Urothelium cell line (cell line): ENCODE measurements around the gene LDLRAD4.
A peak's percentile ranks its signal among the peaks of the same experiment; 100 is the strongest.

ENCODE experiments used
- DNase-seq: peaks from one replicate; pipeline ENCODE4 v3.0.0; 2011; ENCODE audit warnings: low spot score, mixed read lengths
- FAIRE-seq: peaks from 2 replicates; lab custom pipeline; 2011; peaks lifted over from hg19 to GRCh38; lab: Jason Lieb, UNC

Gene LDLRAD4

DNA sequence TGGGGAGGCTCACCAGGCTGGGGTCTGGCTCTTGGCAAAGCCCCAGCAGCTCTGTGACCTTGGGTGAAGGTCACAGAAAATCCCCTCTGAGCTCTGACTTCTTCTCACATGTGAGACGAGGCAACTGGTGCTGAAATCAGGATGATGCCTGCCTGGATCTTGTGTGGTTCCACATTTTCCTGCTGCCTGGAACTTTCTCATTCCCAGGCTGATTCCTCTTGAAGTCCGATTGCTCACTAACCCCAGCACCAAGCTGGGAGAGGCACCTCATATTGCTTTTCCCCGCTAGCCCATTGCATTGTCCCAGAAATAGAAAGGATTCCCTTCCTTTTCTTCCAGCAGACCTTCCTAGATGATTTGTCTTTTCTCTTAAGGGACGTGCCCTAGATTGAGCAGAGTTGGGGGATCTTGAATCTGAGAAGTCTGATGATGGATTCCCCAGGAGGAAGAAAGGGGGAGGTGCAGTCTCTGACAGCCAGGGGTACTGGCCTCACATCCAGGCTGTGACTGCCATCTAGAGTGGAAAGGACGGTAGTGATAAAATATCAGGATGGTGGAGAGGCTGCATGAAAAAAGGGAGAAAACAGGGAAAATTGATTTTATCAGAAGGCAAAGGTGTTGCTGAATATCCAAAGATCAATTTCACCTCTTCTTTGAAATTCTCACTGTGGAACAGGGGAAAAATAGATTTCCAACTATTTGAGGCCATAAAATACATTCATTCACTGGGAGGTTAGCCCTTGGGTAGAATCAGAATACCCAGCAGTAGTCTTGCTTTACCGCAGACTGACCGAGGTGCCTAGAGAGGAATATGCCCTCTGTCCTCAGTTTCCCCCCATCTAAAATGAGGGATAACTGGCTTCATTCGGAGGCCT is 411.5 kb downstream of the LDLRAD4 start:
- FAIRE-seq = peak; percentile 95
- peak; percentile 95 for DNase-seq

- DNase-seq (no peak), FAIRE-seq (no peak)
Measured at GRCh38 chr18:13630716-13631268, 412.2 kb downstream of the LDLRAD4 start.

DNA sequence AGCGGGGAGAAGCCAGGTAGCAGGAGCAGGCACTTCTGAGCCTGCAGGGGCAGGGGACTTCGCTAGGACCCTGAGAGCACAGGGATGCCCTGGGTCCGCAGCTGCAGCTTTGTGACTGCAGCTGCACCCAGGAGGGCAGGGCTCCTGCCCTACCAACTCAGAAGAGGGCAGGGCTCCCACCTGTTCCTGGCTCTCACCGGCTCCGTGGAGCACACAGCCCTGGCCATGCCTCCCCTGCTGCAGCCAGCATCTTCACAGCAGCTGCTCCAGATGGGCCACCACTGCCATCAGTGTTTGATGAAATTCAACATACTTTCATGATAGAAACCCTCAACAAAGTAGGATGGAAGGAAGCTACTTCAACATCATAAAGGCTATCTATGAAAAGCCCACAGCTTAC is 415.1 kb downstream of the LDLRAD4 start:
- FAIRE-seq (peak; percentile 90), DNase-seq (no peak)

DNA sequence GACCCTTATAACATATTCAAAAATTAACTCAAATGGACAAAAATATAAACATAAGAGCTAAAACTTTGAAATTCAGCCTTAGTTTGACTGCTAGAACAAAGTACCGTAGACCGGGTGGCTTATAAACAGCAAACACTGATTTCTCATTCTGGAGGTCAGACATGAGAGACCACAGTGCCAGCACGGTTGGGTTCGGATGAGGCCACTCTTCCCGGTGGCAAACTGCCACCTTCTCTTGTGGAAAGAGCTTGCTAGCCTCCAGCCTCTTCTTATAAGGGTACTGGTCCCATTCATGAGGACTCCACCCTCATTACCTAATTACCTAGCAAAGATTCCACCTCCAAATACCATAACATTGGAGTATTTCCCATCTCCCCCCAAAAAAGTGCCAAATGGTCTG is 416.5 kb downstream of the LDLRAD4 start:
- peak; percentile 67 for FAIRE-seq

GRCh38 chr18:13638719-13639595 is 420.4 kb downstream of the LDLRAD4 start:
- DNase-seq (no peak), FAIRE-seq (peak; percentile 84)

More for the DNA sequence above, 416.5 kb downstream of the LDLRAD4 start:
- DNase-seq = no peak

GRCh38 chr18:13640266-13640860 is 421.8 kb downstream of the LDLRAD4 start:
- FAIRE-seq (peak; percentile 30), DNase-seq (no peak)

GRCh38 chr18:13641551-13642439 is 423.2 kb downstream of the LDLRAD4 start:
- DNase-seq = no peak
- no peak for FAIRE-seq

GRCh38 chr18:13642440-13642827 is 423.9 kb downstream of the LDLRAD4 start:
- FAIRE-seq (peak; percentile 32), DNase-seq (no peak)

GRCh38 chr18:13643261-13643751 is 424.7 kb downstream of the LDLRAD4 start:
- no peak for DNase-seq
- no peak for FAIRE-seq

- FAIRE-seq = peak; percentile 82
- DNase-seq = no peak
Measured at GRCh38 chr18:13645093-13645492, 426.5 kb downstream of the LDLRAD4 start.

DNA sequence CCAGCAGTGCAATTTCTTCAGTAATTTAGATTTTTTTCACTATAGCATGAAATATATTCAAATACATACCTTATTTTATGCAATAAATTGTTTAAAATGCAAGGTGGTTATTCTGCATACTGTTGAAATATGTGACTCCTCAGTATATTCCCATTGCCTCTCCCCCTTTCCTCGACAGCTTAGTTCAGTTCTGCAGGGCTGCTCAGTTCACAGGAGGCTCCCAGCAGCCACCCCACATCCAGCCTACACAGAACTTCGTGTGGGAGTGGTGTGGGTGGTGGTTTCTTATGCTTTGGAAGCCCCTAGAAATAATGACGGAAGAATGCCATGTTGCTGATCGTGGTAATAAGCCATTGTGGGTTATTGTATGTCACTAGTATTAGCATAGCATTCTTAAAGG is 428.1 kb downstream of the LDLRAD4 start:
- FAIRE-seq (peak; percentile 42), DNase-seq (no peak)

GRCh38 chr18:13647761-13648160 is 429.2 kb downstream of the LDLRAD4 start:
- no peak for DNase-seq
- peak; percentile 86 for FAIRE-seq

GRCh38 chr18:13649397-13650390 is 431.1 kb downstream of the LDLRAD4 start:
- DNase-seq = no peak

GRCh38 chr18:13653746-13654433 is 435.3 kb downstream of the LDLRAD4 start:
- peak; percentile 95 for FAIRE-seq
- no peak for DNase-seq

More at GRCh38 chr18:13649397-13650390, 431.1 kb downstream of the LDLRAD4 start:
- peak; percentile 91 for FAIRE-seq

DNA sequence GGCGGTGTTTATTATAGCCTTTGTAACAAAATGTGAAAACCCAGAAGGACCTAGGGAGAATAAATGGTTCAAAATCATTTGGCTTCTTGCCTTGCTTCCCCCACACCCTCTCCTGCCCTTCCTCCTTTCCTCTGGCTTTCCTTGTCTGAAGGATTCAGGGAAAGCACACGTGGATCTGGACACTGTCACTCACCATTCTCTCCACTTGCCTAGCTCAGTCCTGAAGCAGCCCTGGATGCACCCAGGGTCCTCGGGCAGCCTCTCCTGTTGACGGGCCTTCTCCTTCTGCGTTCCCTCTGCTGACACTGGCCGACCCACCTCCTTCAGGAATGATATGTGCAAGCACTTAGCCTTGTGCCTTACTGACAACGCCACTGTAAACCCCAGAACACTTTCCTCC is 439.4 kb downstream of the LDLRAD4 start:
- DNase-seq = no peak
- no peak for FAIRE-seq

DNA sequence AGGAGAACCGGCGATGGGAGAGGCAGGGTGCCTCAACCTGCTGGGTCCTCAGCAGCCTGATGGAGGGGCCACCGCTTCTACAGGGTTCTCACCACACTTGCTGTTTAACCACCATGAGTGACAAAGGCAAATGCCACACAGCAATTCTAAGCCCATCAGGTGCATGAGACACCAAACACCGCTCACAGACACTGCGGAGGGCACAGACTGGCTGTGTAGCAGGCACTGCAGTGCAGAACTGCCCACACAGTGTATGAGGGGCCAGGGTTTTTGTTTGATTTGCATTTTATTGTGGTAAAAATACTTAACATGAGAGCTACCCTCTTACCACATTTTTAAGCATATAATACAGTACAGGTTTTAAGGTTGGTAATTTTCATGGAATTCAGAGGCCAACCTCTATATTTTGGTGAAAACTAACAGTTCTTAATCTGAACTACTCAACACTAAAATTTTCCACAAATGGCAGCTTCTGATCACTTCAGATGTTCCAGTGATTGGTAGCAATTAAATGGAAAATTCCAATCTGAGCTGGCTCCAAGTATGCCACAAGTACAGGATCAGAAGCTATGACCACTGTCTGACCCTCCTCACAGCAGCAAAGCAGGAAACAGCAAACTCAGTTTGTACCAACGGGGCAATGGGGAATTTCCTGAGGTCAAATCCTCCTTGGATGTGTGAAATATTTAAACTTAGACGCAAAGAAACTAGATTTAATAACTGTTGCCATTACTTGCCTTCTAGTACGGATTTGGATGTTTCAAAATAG is 440.1 kb downstream of the LDLRAD4 start:
- FAIRE-seq = peak; percentile 92
- no peak for DNase-seq

- no peak for FAIRE-seq
- DNase-seq = no peak
Measured at GRCh38 chr18:13660510-13660909, 441.9 kb downstream of the LDLRAD4 start.
